Suppressor macrophage treated with lipopolysaccharide for 4 hours (primary cell): ENCODE data around the gene ERC1.
"Not testable (repeated sequence)": the region's sequence is repeated elsewhere in the genome, so short reads cannot be mapped to it uniquely, and the experiment has no call there.

Source experiments
- DNase-seq: peaks from one replicate; pipeline ENCODE4 v3.0.0-alpha.2; 2020

Gene ERC1

DNA sequence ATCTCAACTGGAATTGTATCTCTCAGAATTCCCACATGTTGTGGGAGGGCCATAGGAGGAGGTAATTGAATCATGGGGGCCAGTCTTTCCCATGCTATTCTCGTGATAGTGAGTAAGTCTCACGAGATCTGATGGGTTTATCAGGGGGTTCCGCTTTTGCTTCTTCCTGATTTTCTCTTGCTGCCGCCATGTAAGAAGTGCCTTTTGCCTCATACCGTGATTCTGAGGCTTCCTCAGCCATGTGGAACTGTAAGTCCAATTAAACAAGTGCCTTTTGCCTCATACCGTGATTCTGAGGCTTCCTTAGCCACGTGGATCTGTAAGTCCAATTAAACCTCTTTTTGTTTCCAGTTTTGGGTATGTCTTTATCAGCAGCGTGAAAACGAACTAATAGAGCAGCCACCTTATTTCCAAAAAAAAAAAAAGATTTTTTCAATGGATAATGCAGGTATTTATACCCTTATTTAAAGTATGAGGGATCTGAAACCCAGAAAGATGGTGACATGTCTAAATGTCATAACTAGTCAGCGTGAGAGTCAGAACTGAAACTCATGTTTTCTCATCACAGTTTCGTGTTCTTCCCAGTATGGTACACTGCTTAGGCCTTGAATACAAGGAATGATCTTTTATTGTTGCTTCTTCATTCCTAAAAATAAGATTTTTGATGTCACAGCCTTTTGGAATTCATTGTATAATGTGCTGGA lies 89.6 kb downstream of the ERC1 start:
- peak; percentile 76 for DNase-seq

DNA sequence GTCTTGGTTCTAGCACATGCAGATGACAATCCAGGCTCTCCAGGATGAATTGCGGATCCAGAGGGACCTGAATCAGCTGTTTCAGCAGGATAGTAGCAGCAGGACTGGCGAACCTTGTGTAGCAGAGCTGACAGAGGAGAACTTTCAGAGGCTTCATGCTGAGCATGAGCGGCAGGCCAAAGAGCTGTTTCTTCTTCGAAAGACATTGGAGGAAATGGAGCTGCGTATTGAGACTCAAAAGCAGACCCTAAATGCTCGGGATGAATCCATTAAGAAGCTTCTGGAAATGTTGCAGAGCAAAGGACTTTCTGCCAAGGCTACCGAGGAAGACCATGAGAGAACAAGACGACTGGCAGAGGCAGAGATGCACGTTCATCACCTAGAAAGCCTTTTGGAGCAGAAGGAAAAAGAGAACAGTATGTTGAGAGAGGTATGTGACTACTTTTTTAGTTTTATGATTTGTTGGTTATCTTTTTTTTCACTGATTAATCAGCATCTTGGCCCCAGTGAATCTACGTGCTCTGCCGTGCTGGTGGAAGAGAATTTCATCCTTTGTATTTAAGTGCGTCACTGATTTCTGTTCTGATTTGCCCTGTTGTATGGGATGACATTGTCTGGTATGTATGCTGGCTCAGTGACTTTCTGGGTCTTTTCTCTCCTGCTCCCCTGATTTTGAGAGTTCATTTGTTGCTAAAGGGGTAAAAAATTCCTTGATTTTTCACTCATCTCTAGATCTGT lies 92.3 kb downstream of the ERC1 start:
- DNase-seq = no peak

DNA sequence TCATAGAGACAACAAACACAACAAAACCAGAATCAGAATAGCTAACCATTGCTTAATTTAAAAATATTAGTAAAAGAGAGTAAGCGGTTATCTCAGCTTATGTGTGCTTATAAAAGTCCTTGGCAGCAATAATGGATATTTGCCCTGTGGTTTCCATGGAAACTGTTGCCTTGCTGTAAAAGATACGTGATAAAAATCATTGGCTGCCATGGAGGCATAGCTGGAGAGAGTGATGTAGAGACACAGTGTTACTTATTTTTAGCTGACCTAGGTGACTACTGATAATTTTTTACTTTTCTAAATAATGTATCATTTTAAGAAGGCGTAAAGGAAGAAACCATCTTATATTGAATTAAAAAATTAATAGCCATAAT lies 92.9 kb downstream of the ERC1 start:
- DNase-seq = no peak

- no peak for DNase-seq
Measured at GRCh38 chr12:1091350-1091749, 100.3 kb downstream of the ERC1 start.

DNA sequence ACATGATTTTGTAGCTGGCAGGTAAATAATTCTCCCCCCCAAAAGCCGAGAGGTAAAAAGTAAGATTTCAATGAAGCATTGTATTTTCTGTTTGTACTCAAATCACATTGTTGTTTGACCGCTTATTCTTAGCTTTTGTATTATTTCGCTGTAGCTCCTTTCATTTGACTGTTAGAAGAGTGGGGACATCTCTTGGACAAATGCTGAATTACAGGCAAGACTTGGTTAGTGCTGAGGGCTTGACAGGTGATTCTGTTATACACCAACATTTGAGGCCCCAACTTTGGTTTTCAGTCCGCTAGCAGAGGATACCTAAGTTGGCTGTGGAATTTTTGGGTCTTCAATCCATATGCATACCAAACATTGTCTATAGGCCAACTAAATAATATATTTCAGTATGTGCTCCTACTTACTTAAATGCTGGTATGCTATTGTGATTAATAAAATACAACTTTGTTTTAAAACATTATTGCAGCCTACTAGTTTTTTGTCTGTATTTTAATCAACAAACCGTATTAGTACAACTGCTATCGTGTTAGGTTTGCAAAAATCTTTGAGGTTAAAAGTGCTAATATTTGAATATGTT lies 102.2 kb downstream of the ERC1 start:
- peak; percentile 68 for DNase-seq

DNA sequence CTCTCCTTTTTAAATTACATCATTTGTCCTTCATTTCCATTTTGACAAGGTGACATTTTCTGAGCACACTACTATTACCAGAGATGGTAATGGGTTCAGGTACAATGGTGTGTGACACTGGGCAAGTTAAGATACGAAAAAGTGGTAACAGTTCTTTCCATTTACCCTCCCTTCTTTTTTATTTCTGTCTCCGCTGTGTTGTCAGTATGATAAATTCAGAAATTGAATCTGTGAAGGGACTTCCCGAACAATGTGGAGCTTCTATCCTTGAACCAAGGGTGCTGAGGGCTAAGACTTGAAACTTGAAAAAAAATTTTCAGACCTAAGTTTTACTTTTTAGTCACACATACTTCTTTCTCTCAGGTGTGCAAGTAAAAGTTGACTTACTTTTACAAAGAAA lies 103.7 kb downstream of the ERC1 start:
- DNase-seq = no peak

GRCh38 chr12:1099158-1099557 lies 108.1 kb downstream of the ERC1 start:
- DNase-seq = no peak

DNA sequence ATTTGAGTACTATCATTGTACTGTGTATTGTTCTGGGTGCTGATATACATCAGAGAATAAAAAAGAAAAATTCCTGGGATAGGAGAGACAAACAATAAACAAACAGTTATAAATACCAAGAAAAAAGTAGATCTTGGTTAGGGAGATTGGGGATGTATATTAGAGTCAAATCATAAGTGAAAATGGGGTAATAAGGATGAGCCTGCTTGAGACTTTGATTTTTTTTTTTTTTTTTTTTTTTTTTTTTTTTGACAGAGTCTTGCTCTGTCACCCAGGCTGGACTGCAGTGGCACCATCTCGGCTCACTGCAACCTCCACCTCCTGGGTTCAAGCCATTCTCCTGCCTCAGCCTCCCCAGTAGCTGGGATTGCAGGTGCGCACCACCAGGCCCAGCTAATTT lies 108.6 kb downstream of the ERC1 start:
- DNase-seq = not testable (repeated sequence)

GRCh38 chr12:1102115-1102514 lies 111.1 kb downstream of the ERC1 start:
- DNase-seq = no peak

- DNase-seq = peak; percentile 76
Measured at GRCh38 chr12:1102791-1103450, 111.9 kb downstream of the ERC1 start.

GRCh38 chr12:1103632-1104031 lies 112.6 kb downstream of the ERC1 start:
- no peak for DNase-seq

GRCh38 chr12:1104088-1104800 lies 113.2 kb downstream of the ERC1 start:
- no peak for DNase-seq

- no peak for DNase-seq
Measured at GRCh38 chr12:1107669-1108068, 116.6 kb downstream of the ERC1 start.

- DNase-seq = peak; percentile 61
Measured at GRCh38 chr12:1108276-1108675, 117.3 kb downstream of the ERC1 start.

GRCh38 chr12:1115484-1116231 lies 124.6 kb downstream of the ERC1 start:
- DNase-seq = no peak

DNA sequence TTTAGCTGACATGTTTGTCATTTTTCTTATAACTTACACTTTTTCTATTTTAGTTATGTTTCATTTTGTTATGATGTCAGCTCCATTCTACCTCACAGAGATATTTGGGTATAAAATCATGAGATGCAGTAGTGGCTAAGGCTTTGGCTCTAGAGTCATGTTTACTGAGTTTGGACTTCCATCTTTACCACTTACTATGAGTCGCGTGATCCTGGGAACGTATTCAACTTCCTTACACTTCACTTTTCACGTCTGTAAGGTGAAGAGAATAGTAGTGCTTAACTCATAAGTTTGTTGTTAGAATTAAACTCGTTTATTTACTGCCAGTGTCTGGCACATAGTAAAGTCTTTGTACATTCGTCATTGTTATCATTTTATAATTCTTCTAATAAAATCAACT lies 126.3 kb downstream of the ERC1 start:
- DNase-seq = no peak

DNA sequence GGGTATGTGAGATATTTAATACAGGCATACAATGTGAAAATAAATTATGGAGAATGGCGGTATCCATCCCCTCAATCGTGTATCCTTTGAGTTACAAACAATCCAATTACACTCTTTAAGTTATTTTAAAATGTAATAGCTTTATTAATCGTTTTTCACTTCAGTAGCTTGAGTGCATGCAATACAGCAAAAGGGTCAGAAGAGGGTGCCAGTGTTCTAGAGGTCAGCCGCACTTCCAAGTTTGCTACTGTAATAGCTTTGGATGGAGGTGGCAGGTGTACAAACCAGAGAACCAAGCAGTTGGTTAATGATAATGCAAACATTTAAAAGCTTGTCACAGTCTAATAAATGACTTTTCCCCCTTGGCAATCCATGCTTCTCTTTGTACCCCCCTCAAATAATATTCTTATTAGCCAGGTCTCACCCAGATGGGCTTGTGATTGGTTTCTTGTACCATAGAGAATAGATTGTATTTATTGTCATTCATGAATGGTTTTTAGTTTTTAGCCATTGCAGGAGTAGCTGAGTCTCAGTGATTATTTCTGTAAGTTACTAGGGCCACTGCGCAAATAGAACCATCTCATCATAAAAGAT lies 127.0 kb downstream of the ERC1 start:
- DNase-seq = peak; percentile 77

DNA sequence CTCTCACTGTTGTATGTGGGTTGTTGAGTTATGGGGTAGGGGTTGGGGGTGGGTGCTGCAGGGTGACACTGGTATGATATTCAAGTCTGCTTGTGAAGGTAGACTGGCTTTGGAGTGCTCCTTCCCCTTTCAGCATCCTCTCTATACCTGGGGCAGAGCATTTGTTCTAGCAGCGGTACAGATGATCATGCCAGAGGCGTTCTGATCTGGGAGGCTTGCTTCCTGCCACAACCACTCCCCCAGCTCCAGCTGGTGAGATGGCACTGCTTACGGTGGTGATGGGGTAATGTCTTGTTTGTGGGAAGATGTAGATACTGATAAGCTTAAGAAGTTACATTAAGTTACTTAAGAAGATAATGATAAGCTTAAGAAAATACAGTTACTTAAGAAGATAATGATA lies 131.8 kb downstream of the ERC1 start:
- no peak for DNase-seq

- DNase-seq = no peak
Measured at GRCh38 chr12:1126091-1126490, 135.1 kb downstream of the ERC1 start.

- DNase-seq = no peak
Measured at GRCh38 chr12:1127021-1127420, 136.0 kb downstream of the ERC1 start.

GRCh38 chr12:1130164-1130563 lies 139.1 kb downstream of the ERC1 start:
- no peak for DNase-seq

DNA sequence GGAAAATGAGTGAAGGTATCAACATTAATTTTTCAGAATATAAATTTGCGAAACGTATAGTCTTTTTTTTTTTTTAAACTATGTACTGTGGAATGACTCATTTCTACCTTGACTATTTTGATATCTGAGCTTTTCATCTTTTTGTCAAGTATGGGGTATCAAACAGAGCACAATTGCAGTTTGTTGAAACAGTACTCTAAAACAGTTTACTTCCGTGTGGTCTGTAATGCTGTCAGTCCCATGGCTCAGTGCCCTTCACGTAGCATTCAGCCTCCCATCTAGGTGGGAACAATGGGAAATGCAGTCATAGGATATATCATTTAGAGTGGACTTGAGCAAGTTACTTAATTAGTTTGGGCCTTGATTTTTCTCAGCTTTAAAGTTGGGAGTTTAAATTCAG lies 139.5 kb downstream of the ERC1 start:
- DNase-seq = no peak
